SK-N-SH treated with all-trans-retinoic acid at 6 μM for 48 hours (cell line): Measurements from ENCODE around the gene NUBPL.

Experiments
- ATAC-seq: fragments of 200-7000 bp; cut with Tn5 transposase; 3 replicates; pipeline ENCODE4 v1.9.1; 2020; ENCODE audit warnings: mild to moderate bottlenecking, moderate library complexity
- BACH2 ChIP-seq: fragments of 250-450 bp; sonication (Bioruptor Pico); IDR thresholded peaks from 2 replicates; pipeline ENCODE4 v1.9.0; 2021; ENCODE audit warnings: mild to moderate bottlenecking, borderline replicate concordance
- CREB5 ChIP-seq: fragments of 250-450 bp; sonication (Bioruptor Pico); IDR thresholded peaks from 2 replicates; pipeline ENCODE4 v1.5.1; 2020; ENCODE audit warnings: low read depth, mild to moderate bottlenecking, moderate library complexity
- CSDC2 ChIP-seq: fragments of 250-450 bp; sonication (Bioruptor Pico); IDR thresholded peaks from 2 replicates; pipeline ENCODE4 v1.5.0; 2020; ENCODE audit warnings: mild to moderate bottlenecking, moderate library complexity
- CSRNP3 ChIP-seq: fragments of 250-450 bp; sonication (Bioruptor Pico); IDR thresholded peaks from 2 replicates; pipeline ENCODE4 v1.5.1; 2021; ENCODE audit warnings: mild to moderate bottlenecking, moderate library complexity
- ESRRG ChIP-seq: fragments of 250-450 bp; sonication (Bioruptor Pico); IDR thresholded peaks from 2 replicates; pipeline ENCODE4 v1.6.1; 2021; ENCODE audit warnings: mild to moderate bottlenecking
- GLIS3 ChIP-seq: fragments of 250-450 bp; sonication (Bioruptor Pico); IDR thresholded peaks from 2 replicates; pipeline ENCODE4 v1.5.0; 2020; ENCODE audit warnings: mild to moderate bottlenecking, moderate library complexity
- ISL1 ChIP-seq: fragments of 250-450 bp; sonication (Bioruptor Pico); IDR thresholded peaks from 2 replicates; pipeline ENCODE4 v2.1.2; 2022; ENCODE audit warnings: mild to moderate bottlenecking, moderate library complexity
- OSR1 ChIP-seq: fragments of 250-450 bp; sonication (Bioruptor Pico); IDR thresholded peaks from 2 replicates; pipeline ENCODE4 v1.8.0; 2022; ENCODE audit warnings: moderate library complexity, mild to moderate bottlenecking, inconsistent platforms
- POU6F1 ChIP-seq: fragments of 250-450 bp; sonication (Bioruptor Pico); IDR thresholded peaks from 2 replicates; pipeline ENCODE4 v1.8.0; 2021; ENCODE audit warnings: low read depth, mild to moderate bottlenecking, moderate library complexity, borderline replicate concordance
- PPARA ChIP-seq: fragments of 250-450 bp; sonication (Bioruptor Pico); IDR thresholded peaks from 2 replicates; pipeline ENCODE4 v1.5.0; 2020; ENCODE audit warnings: mild to moderate bottlenecking, borderline replicate concordance
- RARB ChIP-seq: fragments of 250-450 bp; sonication (Bioruptor Pico); IDR thresholded peaks from 2 replicates; pipeline ENCODE4 v1.8.0; 2021; ENCODE audit warnings: mild to moderate bottlenecking, moderate library complexity
- SNAI2 ChIP-seq: fragments of 250-450 bp; sonication (Bioruptor Pico); IDR thresholded peaks from 2 replicates; pipeline ENCODE4 v1.5.0; 2020; ENCODE audit warnings: mild to moderate bottlenecking, moderate library complexity
- TOX ChIP-seq: fragments of 250-450 bp; sonication (Bioruptor Pico); IDR thresholded peaks from 2 replicates; pipeline ENCODE4 v1.8.0; 2021; ENCODE audit warnings: mild to moderate bottlenecking, moderate library complexity, borderline replicate concordance
- ZC3H10 ChIP-seq: fragments of 250-450 bp; sonication (Bioruptor Pico); IDR thresholded peaks from 2 replicates; pipeline ENCODE4 v1.5.1; 2021; ENCODE audit warnings: mild to moderate bottlenecking, moderate library complexity
- ZFP3 ChIP-seq: fragments of 250-450 bp; sonication (Bioruptor Pico); IDR thresholded peaks from 2 replicates; pipeline ENCODE4 v1.5.0; 2020; ENCODE audit warnings: mild to moderate bottlenecking, moderate library complexity
- ZFP30 ChIP-seq: fragments of 450-650 bp; formaldehyde crosslinking; IDR thresholded peaks from 2 replicates; pipeline ENCODE4 v1.5.0; 2022; ENCODE audit warnings: mild to moderate bottlenecking, moderate library complexity
- ZNF565 ChIP-seq: fragments of 450-650 bp; formaldehyde crosslinking; conservative IDR thresholded peaks from 2 replicates; pipeline ENCODE4 v1.5.0; 2020; ENCODE audit warnings: low read depth, mild to moderate bottlenecking, moderate library complexity
- ZNF70 ChIP-seq: fragments of 450-650 bp; formaldehyde crosslinking; IDR thresholded peaks from 2 replicates; pipeline ENCODE4 v1.5.0; 2020; ENCODE audit warnings: mild to moderate bottlenecking, moderate library complexity
- ZNF8 ChIP-seq: fragments of 450-650 bp; formaldehyde crosslinking; IDR thresholded peaks from 2 replicates; pipeline ENCODE4 v1.5.0; 2020; ENCODE audit warnings: mild to moderate bottlenecking, moderate library complexity
- TF ChIP-seq, protein P1 (sequence below): fragments of 250-450 bp; sonication (Bioruptor Pico); IDR thresholded peaks from 2 replicates; pipeline ENCODE4 v1.8.0; 2020; ENCODE audit warnings: mild to moderate bottlenecking, moderate library complexity, borderline replicate concordance

The NUBPL gene

DNA sequence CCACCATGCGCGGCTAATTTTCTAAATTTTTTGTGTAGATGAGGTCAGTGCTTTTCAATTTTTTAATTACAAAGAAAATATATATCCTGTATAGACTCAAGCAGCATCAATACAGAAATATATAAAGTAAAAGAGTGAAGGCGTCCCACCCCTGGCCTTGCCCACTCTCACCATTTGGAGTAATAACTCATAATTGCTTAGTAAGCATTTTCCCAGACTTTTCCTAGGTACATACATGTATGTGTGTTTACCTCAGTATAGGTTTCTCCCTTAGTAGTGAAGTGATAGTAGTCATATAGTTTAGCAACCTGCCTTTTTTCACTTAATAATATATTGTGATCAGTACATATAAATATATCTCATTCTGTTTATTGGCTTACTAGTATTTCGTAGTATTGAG is 200.1 kb downstream of the NUBPL start:
- ATAC-seq, result no peak
- TF ChIP-seq ZC3H10 (CRISPR knock-in tag) (no peak), ZFP3 (CRISPR knock-in tag) (no peak), PPARA (CRISPR knock-in tag) (no peak), BACH2 (CRISPR knock-in tag) (no peak)

- TF ChIP-seq GLIS3 (CRISPR knock-in tag), result no peak
- no peak for ATAC-seq
These were observed 201.8 kb downstream of the NUBPL start for GRCh38 chr14:31763041-31763440.

DNA sequence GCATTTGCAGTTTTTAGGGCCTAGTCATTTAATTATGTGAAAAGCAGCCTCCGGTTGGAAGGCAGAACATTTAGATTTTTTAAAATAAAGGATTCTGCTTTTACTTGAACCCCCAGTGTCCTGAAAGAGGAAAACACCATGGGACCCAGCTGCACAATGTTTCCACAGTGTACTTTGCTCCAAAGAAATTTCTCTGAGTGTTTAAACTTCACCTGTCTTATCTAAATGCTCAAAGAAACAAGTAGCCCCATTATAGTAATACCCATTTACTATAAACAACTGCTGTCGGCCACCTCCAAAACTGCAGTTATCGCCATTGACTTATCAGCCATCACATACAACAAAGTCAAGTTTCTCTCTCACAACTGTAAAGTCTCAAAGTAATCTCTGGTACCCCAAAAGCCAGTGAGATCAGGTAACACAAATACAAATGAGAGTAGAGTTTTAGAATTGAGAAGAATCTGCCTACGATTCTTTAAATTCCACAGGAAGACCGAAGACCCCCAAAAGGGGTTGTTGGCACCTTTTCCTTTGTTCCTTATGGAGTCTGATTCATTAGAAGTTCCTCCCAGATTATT is 205.2 kb downstream of the NUBPL start:
- no peak for TF ChIP-seq ZNF8
- TF ChIP-seq ZC3H10 (CRISPR knock-in tag), result no peak
- TF ChIP-seq, protein P1, sequence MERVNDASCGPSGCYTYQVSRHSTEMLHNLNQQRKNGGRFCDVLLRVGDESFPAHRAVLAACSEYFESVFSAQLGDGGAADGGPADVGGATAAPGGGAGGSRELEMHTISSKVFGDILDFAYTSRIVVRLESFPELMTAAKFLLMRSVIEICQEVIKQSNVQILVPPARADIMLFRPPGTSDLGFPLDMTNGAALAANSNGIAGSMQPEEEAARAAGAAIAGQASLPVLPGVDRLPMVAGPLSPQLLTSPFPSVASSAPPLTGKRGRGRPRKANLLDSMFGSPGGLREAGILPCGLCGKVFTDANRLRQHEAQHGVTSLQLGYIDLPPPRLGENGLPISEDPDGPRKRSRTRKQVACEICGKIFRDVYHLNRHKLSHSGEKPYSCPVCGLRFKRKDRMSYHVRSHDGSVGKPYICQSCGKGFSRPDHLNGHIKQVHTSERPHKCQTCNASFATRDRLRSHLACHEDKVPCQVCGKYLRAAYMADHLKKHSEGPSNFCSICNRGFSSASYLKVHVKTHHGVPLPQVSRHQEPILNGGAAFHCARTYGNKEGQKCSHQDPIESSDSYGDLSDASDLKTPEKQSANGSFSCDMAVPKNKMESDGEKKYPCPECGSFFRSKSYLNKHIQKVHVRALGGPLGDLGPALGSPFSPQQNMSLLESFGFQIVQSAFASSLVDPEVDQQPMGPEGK, result no peak
- TF ChIP-seq ZFP30 (CRISPR knock-in tag), result no peak
- no peak for TF ChIP-seq BACH2 (CRISPR knock-in tag)
- no peak for TF ChIP-seq CSRNP3 (CRISPR knock-in tag)
- no peak for ATAC-seq

GRCh38 chr14:31768355-31768754 is 207.2 kb downstream of the NUBPL start:
- no peak for ATAC-seq

More at GRCh38 chr14:31768355-31768754, 207.2 kb downstream of the NUBPL start:
- TF ChIP-seq GLIS3 (CRISPR knock-in tag), result no peak
- TF ChIP-seq ESRRG (CRISPR knock-in tag), result no peak
- TF ChIP-seq CREB5, result no peak
- no peak for TF ChIP-seq CSDC2
- no peak for TF ChIP-seq ISL1 (CRISPR knock-in tag)
- no peak for TF ChIP-seq ZFP30 (CRISPR knock-in tag)
- TF ChIP-seq OSR1, result no peak
- TF ChIP-seq SNAI2 (CRISPR knock-in tag), result no peak
- TF ChIP-seq POU6F1 (CRISPR knock-in tag), result no peak
- no peak for TF ChIP-seq ZNF565 (CRISPR knock-in tag)
- no peak for TF ChIP-seq TOX (CRISPR knock-in tag)
- no peak for TF ChIP-seq ZFP3 (CRISPR knock-in tag)
- no peak for TF ChIP-seq ZNF70 (CRISPR knock-in tag)
- TF ChIP-seq CSRNP3 (CRISPR knock-in tag), result no peak
- no peak for TF ChIP-seq RARB (CRISPR knock-in tag)
